Effector memory CD4-positive, alpha-beta T cell (primary cell): ENCODE results near the gene GALNT17.

ENCODE experiments used
- DNase-seq, 3 donors: peaks; one replicate each; pipeline ENCODE4 v3.0.0-alpha.2; 2020
- H3K27ac ChIP-seq: 2 replicates; pipeline ENCODE4 v1.7.0; 2013; ENCODE audit warnings: mild to moderate bottlenecking, low read length, moderate library complexity; ENCODE audit not compliant: insufficient read depth, poor library complexity, severe bottlenecking
- H3K27me3 ChIP-seq: replicated peaks from 2 replicates; pipeline ENCODE4 v1.7.0; 2013; ENCODE audit warnings: mild to moderate bottlenecking, low read length; ENCODE audit not compliant: insufficient read depth, control insufficient read depth, poor library complexity, severe bottlenecking
- H3K36me3 ChIP-seq: 2 replicates; pipeline ENCODE4 v1.7.0; 2013; ENCODE audit warnings: mild to moderate bottlenecking, low read length, moderate library complexity; ENCODE audit not compliant: control insufficient read depth, insufficient read depth
- H3K4me1 ChIP-seq: 2 replicates; pipeline ENCODE4 v1.7.0; 2013; ENCODE audit warnings: low read length, mild to moderate bottlenecking; ENCODE audit not compliant: control insufficient read depth, insufficient read depth, poor library complexity, severe bottlenecking
- H3K4me3 ChIP-seq: 2 replicates; pipeline ENCODE4 v1.7.0; 2013; ENCODE audit warnings: low read length, low read depth, mild to moderate bottlenecking; ENCODE audit not compliant: insufficient read depth, poor library complexity, severe bottlenecking
- H3K9me3 ChIP-seq: 2 replicates; pipeline ENCODE4 v1.7.0; 2013; ENCODE audit warnings: mild to moderate bottlenecking, low read length, moderate library complexity; ENCODE audit not compliant: control insufficient read depth

Gene GALNT17

DNA sequence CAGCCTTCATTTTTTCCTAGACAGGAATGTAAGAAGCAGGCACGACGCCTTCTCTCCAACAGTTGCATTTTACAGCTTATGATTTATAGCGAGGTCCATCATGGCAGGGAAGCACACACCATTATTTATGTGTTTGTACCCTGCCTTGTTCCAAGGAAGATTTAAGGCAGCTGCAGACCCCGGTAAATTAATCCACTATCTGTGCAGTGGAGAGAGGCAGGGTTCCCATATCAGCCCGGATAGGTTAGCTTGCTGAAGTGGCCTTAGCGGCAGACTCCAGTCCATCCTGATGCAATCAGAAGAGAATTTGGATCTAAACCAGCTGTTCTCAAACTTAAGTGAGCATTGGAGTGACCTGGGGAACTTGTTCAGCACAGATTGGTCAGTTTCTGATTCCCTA is 359.4 kb downstream of the GALNT17 start:
- Histone ChIP-seq H3K27ac (no peak overlapping the region), H3K36me3 (no peaks in the 10 kb centered on the region), H3K4me3 (no peak overlapping the region), H3K27me3 (no peaks in the 10 kb centered on the region), H3K9me3 (no peaks in the 10 kb centered on the region), H3K4me1 (no peaks in the 10 kb centered on the region)
- no peak for DNase-seq

- Histone ChIP-seq H3K9me3 (no peaks in the 10 kb centered on the region), H3K4me3 (no peak overlapping the region), H3K27ac (no peak overlapping the region), H3K4me1 (no peaks in the 10 kb centered on the region), H3K27me3 (no peaks in the 10 kb centered on the region), H3K36me3 (no peaks in the 10 kb centered on the region)
- no peak for DNase-seq
Measured at GRCh38 chr7:71495828-71496227, 363.9 kb downstream of the GALNT17 start.

DNA sequence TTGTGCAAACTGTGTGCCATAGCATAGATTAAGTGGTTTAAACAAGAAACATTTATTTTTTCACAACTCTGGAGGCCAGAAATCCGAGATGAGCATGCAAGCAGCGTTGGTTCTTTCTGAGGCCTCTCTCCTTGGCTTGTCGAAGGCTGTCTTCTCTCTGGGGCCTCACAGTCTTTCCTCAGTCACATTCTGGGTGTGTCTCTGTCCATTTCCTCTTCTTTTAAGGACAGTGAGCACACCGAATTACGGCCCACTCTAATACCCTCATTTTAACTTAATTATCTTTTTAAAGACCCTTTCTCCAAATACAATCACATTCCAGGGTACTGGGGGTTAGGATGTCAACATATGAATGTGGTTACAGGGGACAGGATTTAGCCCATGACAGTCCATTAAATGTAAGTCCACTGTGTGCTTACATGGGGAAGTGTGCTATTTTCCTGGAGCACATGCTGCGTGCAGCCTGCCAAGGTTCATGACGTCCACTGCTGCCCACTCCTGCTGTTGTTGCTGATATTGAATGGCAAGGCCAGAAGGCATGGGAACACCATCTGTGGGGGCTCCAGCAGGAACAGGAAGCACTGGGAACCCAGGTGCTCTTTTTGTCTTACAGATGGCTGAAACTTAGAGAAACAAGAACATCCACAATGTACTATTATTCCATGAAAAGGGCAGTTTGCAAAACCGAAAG is 365.5 kb downstream of the GALNT17 start:
- no peak overlapping the region for H3K4me3 ChIP-seq
- no peaks in the 10 kb centered on the region for H3K4me1 ChIP-seq
- no peak for DNase-seq
- no peak overlapping the region for H3K27ac ChIP-seq
- H3K36me3 ChIP-seq: no peaks in the 10 kb centered on the region
- no peaks in the 10 kb centered on the region for H3K9me3 ChIP-seq
- H3K27me3 ChIP-seq: no peaks in the 10 kb centered on the region

GRCh38 chr7:71498381-71498780 is 366.4 kb downstream of the GALNT17 start:
- H3K27ac ChIP-seq: no peak overlapping the region
- no peaks in the 10 kb centered on the region for H3K36me3 ChIP-seq
- no peak overlapping the region for H3K4me3 ChIP-seq
- no peaks in the 10 kb centered on the region for H3K27me3 ChIP-seq
- no peak for DNase-seq
- no peaks in the 10 kb centered on the region for H3K9me3 ChIP-seq
- H3K4me1 ChIP-seq: no peaks in the 10 kb centered on the region

DNA sequence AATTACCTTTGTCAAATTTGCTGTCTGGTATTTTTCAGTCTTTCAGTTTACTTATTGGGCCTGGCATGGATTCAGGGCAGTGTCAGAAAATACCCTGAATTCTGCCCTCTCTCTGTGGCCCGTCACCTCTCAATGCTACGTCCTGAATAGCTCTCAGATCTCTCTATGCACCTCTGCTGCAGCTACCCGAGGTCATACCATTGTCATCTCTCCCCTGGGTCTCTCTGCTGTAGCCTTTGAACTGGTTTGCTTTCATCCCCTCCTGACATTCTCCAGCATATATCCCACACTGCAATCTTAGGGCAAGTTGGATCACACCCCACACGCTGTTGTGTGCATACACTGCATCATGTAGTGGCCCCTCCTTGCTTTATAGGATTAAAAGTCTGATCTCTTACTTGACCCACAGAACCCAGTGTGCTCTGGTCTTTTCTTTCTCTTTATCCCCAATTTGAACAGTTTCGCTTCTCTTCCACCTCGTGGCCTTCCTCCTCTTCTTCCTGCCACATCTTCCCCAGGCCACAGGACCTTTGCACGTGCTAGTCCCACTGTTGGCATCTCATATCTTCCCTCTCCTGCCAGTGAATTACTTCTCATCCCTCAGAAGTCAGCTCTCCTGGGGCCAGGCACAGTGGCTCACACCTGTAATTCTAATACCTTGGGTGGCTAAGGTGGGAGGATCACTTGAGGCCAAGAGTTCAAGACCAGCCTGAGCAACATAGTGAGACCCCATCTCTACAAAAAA is 372.9 kb downstream of the GALNT17 start:
- Histone ChIP-seq H3K36me3 (no peaks in the 10 kb centered on the region), H3K27me3 (no peaks in the 10 kb centered on the region), H3K9me3 (no peaks in the 10 kb centered on the region), H3K4me1 (no peaks in the 10 kb centered on the region), H3K27ac (no peak overlapping the region), H3K4me3 (no peak overlapping the region)
- DNase-seq: no peak

DNA sequence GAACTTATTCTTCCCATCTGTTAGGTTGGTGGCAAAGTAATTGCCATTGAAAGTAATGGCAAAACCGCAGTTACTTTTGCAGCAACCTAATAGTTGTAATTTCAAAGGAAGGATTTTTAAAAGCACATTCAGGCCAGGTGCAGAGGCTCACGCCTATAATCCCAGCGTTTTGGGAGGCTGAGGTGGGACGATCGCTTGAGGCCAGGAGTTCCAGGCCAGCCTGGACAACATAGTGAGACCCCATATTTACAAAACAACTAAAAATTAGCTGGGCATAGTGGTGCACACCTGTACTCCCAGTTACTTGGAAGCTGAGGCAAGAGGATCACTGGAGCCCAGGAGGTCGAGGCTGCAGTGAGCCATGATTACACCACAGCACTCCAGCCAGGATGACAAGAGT is 374.9 kb downstream of the GALNT17 start:
- no peak overlapping the region for H3K27ac ChIP-seq
- H3K4me3 ChIP-seq: no peak overlapping the region

GRCh38 chr7:71507680-71508602 is 376.0 kb downstream of the GALNT17 start:
- H3K9me3 ChIP-seq: no peaks in the 10 kb centered on the region
- H3K4me1 ChIP-seq: no peaks in the 10 kb centered on the region
- DNase-seq: no peak
- no peak overlapping the region for H3K4me3 ChIP-seq
- no peaks in the 10 kb centered on the region for H3K36me3 ChIP-seq
- H3K27me3 ChIP-seq: no peaks in the 10 kb centered on the region
- no peak overlapping the region for H3K27ac ChIP-seq

More for the DNA sequence above, 374.9 kb downstream of the GALNT17 start:
- DNase-seq: no peak
- no peaks in the 10 kb centered on the region for H3K27me3 ChIP-seq
- H3K9me3 ChIP-seq: no peaks in the 10 kb centered on the region
- H3K4me1 ChIP-seq: no peaks in the 10 kb centered on the region
- H3K36me3 ChIP-seq: no peaks in the 10 kb centered on the region

DNA sequence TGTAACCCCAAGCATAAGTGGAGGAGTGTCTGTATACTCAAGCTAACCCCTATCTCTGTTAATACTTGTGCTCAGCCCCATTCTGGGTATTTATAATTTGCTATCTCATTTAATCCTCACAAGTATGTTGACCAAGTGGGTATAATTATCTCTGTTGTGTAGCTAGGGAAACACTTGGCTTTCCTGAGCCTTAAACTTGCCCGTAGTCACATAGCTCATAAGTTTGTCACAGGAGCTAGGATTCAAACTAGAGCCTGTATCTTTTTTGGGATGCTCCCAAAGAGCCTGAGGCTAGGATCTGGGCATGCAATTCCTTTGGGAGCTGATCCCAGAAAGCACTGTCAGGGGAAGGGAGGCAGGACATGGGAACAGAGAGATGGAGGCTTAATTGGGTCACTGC is 377.4 kb downstream of the GALNT17 start:
- Histone ChIP-seq H3K4me3 (no peak overlapping the region), H3K9me3 (no peaks in the 10 kb centered on the region), H3K36me3 (no peaks in the 10 kb centered on the region), H3K27me3 (no peaks in the 10 kb centered on the region), H3K4me1 (no peaks in the 10 kb centered on the region), H3K27ac (no peak overlapping the region)
- no peak for DNase-seq

GRCh38 chr7:71511361-71511807 is 379.4 kb downstream of the GALNT17 start:
- no peaks in the 10 kb centered on the region for H3K4me1 ChIP-seq
- no peaks in the 10 kb centered on the region for H3K27me3 ChIP-seq
- no peaks in the 10 kb centered on the region for H3K36me3 ChIP-seq
- H3K4me3 ChIP-seq: no peak overlapping the region
- H3K9me3 ChIP-seq: no peaks in the 10 kb centered on the region
- DNase-seq: no peak
- no peak overlapping the region for H3K27ac ChIP-seq
